Endodermal cell (in vitro differentiated cells): ENCODE data around the gene MAF. TPM values are rescaled to one million over a fixed set of nuclear protein-coding genes. Genes with fewer than 3 reads are reported as not detected.

Experiments used
- DNase-seq: peaks from one replicate; pipeline ENCODE4 v3.0.0-alpha.2; 2017
- H3K27ac ChIP-seq: 2 replicates; pipeline ENCODE4 v1.5.1; 2013; ENCODE audit warnings: mild to moderate bottlenecking, low read depth, low read length, moderate library complexity
- H3K27me3 ChIP-seq: 2 replicates; pipeline ENCODE4 v1.6.1; 2013; ENCODE audit warnings: mild to moderate bottlenecking, low read length, moderate library complexity; ENCODE audit not compliant: insufficient read depth, control insufficient read depth, poor library complexity, severe bottlenecking
- H3K36me3 ChIP-seq: 2 replicates; pipeline ENCODE4 v1.7.0; 2013; ENCODE audit warnings: mild to moderate bottlenecking, low read length, moderate library complexity; ENCODE audit not compliant: control insufficient read depth, insufficient read depth
- H3K4me1 ChIP-seq: one replicate; pipeline ENCODE4 v1.7.0; 2013; ENCODE audit warnings: low read length; ENCODE audit not compliant: control insufficient read depth, insufficient read depth
- H3K4me3 ChIP-seq: 2 replicates; pipeline ENCODE4 v1.5.1; 2013; ENCODE audit warnings: mild to moderate bottlenecking, low read length, moderate library complexity
- H3K9ac ChIP-seq: 2 replicates; pipeline ENCODE4 v1.6.1; 2013; ENCODE audit warnings: mild to moderate bottlenecking, low read length, moderate library complexity; ENCODE audit not compliant: poor library complexity, severe bottlenecking; ENCODE audit errors: extremely low read depth
- H3K9me3 ChIP-seq: 2 replicates; pipeline ENCODE4 v1.6.1; 2013; ENCODE audit warnings: mild to moderate bottlenecking, low read length, moderate library complexity; ENCODE audit not compliant: control insufficient read depth
- H3K27ac Mint-ChIP-seq: 2 replicates; pipeline ENCODE4 v1.8.0; 2020; ENCODE audit warnings: mixed read lengths
- H3K27me3 Mint-ChIP-seq: 2 replicates; pipeline ENCODE4 v1.8.0; 2021; ENCODE audit warnings: mild to moderate bottlenecking, mixed read lengths; ENCODE audit not compliant: insufficient read depth
- H3K36me3 Mint-ChIP-seq: 2 replicates; pipeline ENCODE4 v1.8.0; 2020; ENCODE audit warnings: low read depth, mixed read lengths
- H3K4me1 Mint-ChIP-seq: 2 replicates; pipeline ENCODE4 v1.8.0; 2020; ENCODE audit warnings: mixed read lengths
- H3K4me3 Mint-ChIP-seq: 2 replicates; pipeline ENCODE4 v1.8.0; 2020; ENCODE audit warnings: mild to moderate bottlenecking, moderate library complexity, mixed read lengths
- H3K9me3 Mint-ChIP-seq: 2 replicates; pipeline ENCODE4 v1.8.0; 2020; ENCODE audit warnings: mild to moderate bottlenecking, mixed read lengths
- WGBS, 2 experiments: methylation state at CpG; one replicate each; pipeline versions ENCODE4 v1.1.5 to v1.1.7; 2013; ENCODE audit warnings: missing lambda C conversion rate in 2 of 2, mixed read lengths in 1 of 2; ENCODE audit not compliant: insufficient coverage in 1 of 2, insufficient read length in 1 of 2; 5-methylcytosine and 5-hydroxymethylcytosine counted together
- total RNA-seq, 2 donors: library from RNA; stranded (reverse); fragmentation: NEBNext Ultra II Directional in 1 of 2; extraction: Animal tissue kit (Norgen Biotek cat#: 25700) in 1 of 2; gene quantifications; 2 replicates in 1 of 2; 3 replicates in 1 of 2; pipeline ENCODE4 v1.2.1, GENCODE V29; 2021
- TF ChIP-seq, protein P1 (sequence below): fragments of 200-600 bp; sonication (generic); conservative IDR thresholded peaks from 2 replicates; pipeline ENCODE4 v1.5.0; 2021; ENCODE audit warnings: antibody characterized with exemption, mild to moderate bottlenecking

The MAF gene
- total RNA-seq, 2 donors from 2014 or later, result 1.5 to 5.1 TPM

DNA sequence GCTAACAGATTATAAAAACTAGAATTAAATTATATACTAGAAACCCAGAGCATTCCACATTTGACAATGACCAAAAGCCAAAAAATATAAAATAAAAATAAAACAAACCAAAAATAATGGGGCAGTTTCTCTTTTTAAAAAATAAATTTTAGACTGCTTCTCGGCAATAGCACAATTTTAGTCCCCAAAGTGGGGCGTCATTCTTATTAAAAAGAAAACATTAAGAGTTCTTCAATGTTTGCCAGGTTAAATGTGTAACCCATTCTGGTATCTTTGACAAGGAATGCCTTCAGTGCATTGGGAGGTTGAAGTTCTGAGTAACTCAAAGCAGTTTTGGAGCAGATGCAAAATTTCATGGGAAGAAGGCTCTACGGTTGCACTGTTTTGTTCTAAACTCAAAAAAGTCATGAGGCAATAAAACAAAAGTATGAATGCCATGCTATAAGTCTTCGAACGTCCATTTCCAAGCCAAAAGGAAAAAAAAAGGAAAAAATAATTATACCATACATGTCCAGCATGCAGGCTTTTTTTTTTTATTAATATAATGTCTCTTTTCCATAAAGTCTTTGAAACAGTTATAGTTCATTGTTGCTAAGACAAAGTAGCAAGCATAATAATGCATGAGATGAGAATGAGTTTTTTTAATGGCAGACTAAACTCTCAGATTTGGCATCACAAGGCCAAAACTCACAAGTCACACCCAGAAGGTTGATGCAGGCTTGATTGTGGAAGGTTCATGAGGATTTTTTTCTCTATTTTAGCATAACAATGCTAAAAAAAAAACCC lies 3.1 kb downstream of the MAF start:
- DNase-seq, result no peak
- Histone ChIP-seq H3K9ac (no peak overlapping the region), H3K4me1 (no peaks in the 10 kb centered on the region), H3K9me3 (no peaks in the 10 kb centered on the region), H3K36me3 (no peaks in the 10 kb centered on the region), H3K27ac (no peak overlapping the region), H3K27me3 (peaks cover 16% of the 10 kb centered on the region), H3K4me3 (peak overlapping the region; percentile 81)
- Mint-ChIP-seq H3K36me3 (no peaks in the 10 kb centered on the region), H3K27me3 (peaks cover 18% of the 10 kb centered on the region), H3K27ac (no peak overlapping the region), H3K9me3 (no peaks in the 10 kb centered on the region), H3K4me1 (peaks cover 10% of the 10 kb centered on the region), H3K4me3 (peak overlapping the region; percentile 69)
- TF ChIP-seq, protein P1, sequence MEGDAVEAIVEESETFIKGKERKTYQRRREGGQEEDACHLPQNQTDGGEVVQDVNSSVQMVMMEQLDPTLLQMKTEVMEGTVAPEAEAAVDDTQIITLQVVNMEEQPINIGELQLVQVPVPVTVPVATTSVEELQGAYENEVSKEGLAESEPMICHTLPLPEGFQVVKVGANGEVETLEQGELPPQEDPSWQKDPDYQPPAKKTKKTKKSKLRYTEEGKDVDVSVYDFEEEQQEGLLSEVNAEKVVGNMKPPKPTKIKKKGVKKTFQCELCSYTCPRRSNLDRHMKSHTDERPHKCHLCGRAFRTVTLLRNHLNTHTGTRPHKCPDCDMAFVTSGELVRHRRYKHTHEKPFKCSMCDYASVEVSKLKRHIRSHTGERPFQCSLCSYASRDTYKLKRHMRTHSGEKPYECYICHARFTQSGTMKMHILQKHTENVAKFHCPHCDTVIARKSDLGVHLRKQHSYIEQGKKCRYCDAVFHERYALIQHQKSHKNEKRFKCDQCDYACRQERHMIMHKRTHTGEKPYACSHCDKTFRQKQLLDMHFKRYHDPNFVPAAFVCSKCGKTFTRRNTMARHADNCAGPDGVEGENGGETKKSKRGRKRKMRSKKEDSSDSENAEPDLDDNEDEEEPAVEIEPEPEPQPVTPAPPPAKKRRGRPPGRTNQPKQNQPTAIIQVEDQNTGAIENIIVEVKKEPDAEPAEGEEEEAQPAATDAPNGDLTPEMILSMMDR, result no peak
- WGBS, 2 experiments, result 76 to 77% methylated on average over 3 to 5 of the region's 5 CpGs

DNA sequence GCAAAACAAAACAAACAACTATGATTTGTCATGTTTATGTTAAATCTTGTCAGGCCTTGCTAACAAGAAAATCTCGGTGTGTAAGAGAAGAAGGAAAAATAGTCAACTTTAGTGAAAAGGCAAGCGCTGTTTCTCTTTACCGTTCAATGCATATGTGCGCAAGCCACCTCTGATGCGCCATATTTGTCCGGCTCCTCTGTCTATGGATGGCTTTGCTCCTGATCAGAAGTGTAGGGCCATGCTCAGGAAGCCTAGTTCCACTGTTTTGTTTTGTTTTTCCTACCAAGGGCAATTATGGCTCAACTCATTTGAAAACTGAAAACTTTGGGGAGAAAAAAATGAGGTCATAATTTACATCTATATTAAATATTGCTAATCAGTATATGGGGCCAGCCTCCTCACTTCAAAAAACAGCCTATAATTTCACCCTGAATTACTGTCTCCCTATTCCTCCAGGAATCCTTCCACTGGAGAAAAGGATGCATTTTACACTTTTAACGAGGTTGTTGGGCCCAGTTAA lies 4.5 kb downstream of the MAF start:
- no peaks in the 10 kb centered on the region for H3K36me3 ChIP-seq
- H3K4me1 ChIP-seq, result no peaks in the 10 kb centered on the region
- H3K9ac ChIP-seq, result no peak overlapping the region
- no peak overlapping the region for H3K27ac ChIP-seq
- H3K4me1 Mint-ChIP-seq, result peaks cover 15% of the 10 kb centered on the region
- no peak overlapping the region for H3K4me3 ChIP-seq
- TF ChIP-seq, protein P1, result no peak
- no peaks in the 10 kb centered on the region for H3K36me3 Mint-ChIP-seq
- H3K4me3 Mint-ChIP-seq, result no peak overlapping the region
- WGBS, 2 experiments, result 80 to 100% methylated on average over 4 to 7 of the region's 7 CpGs
- peaks cover 30% of the 10 kb centered on the region for H3K27me3 ChIP-seq
- H3K9me3 ChIP-seq, result no peaks in the 10 kb centered on the region
- H3K27me3 Mint-ChIP-seq, result peaks cover 22% of the 10 kb centered on the region
- no peak for DNase-seq
- H3K9me3 Mint-ChIP-seq, result no peaks in the 10 kb centered on the region
- H3K27ac Mint-ChIP-seq, result no peak overlapping the region

DNA sequence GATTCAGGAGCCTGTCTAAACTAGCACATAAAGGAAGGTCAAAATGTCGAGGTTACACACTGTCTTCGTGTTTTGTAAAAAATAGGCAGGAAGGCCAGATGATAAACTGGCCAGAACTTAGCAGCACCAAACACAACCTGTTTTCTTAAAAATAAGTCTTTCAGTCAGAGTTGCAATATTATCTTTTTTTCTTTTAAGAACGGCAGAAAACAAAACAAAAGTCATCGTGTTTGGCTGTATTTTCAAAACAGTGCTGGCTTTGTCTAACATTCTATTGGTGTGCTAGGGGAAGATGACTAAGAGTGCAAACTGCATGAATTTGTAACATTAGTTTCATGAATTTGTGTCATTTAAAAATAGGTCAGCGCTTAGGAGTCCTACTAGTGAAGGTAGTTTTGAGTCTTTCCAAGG lies 5.3 kb downstream of the MAF start:
- no peak overlapping the region for H3K9ac ChIP-seq
- H3K27ac ChIP-seq, result no peak overlapping the region
- H3K4me1 Mint-ChIP-seq, result peaks cover 15% of the 10 kb centered on the region
- H3K36me3 Mint-ChIP-seq, result no peaks in the 10 kb centered on the region
- H3K27me3 Mint-ChIP-seq, result peaks cover 27% of the 10 kb centered on the region
- H3K4me3 ChIP-seq, result no peak overlapping the region
- no peak overlapping the region for H3K4me3 Mint-ChIP-seq
- no peaks in the 10 kb centered on the region for H3K9me3 ChIP-seq
- H3K4me1 ChIP-seq, result no peaks in the 10 kb centered on the region
- no peak for DNase-seq
- TF ChIP-seq, protein P1, result no peak
- no peaks in the 10 kb centered on the region for H3K9me3 Mint-ChIP-seq
- H3K27me3 ChIP-seq, result peaks cover 37% of the 10 kb centered on the region
- no peak overlapping the region for H3K27ac Mint-ChIP-seq
- no peaks in the 10 kb centered on the region for H3K36me3 ChIP-seq
- WGBS, 2 experiments, result 52 to 76% methylated on average over 4 to 5 of the region's 5 CpGs
